WTC11 (cell line): ENCODE data around the gene GFOD1. TPM values are rescaled to one million over a fixed set of nuclear protein-coding genes. Genes with fewer than 3 reads are reported as not detected.
A peak's percentile ranks its signal among the peaks of the same experiment; 100 is the strongest.

Source experiments
- ATAC-seq: fragments of 200-7000 bp; cut with Tn5 transposase; 2 replicates; pipeline ENCODE4 v1.10.0; 2021; ENCODE audit warnings: mild to moderate bottlenecking, moderate library complexity
- CTCF ChIA-PET: fragments of 300-600 bp; sonication (Branson Sonifier 250); formaldehyde crosslinking; loops from one replicate; lab custom pipeline; 2021; ENCODE audit warnings: antibody characterized with exemption; lab: Charles Lee
- POLR2A ChIA-PET: fragments of 350-600 bp; sonication (Branson Sonifier 250); formaldehyde crosslinking; loops from one replicate; lab custom pipeline; 2021; ENCODE audit warnings: antibody characterized with exemption; lab: Charles Lee
- DNase-seq: peaks from one replicate; pipeline ENCODE4 v3.0.0; 2021; ENCODE audit warnings: low spot score
- H3K27ac Mint-ChIP-seq: 2 replicates; pipeline ENCODE4 v1.8.0; 2021; ENCODE audit warnings: mixed read lengths
- H3K27me3 Mint-ChIP-seq: 2 replicates; pipeline ENCODE4 v1.8.0; 2021; ENCODE audit warnings: low read depth, mild to moderate bottlenecking, moderate library complexity, mixed read lengths
- H3K36me3 Mint-ChIP-seq: 2 replicates; pipeline ENCODE4 v1.8.0; 2021; ENCODE audit warnings: mixed read lengths
- H3K4me1 Mint-ChIP-seq: 2 replicates; pipeline ENCODE4 v1.8.0; 2022; ENCODE audit warnings: mixed read lengths
- H3K4me3 Mint-ChIP-seq: 2 replicates; pipeline ENCODE4 v1.8.0; 2021; ENCODE audit warnings: mild to moderate bottlenecking, moderate library complexity, mixed read lengths
- H3K9me3 Mint-ChIP-seq: 2 replicates; pipeline ENCODE4 v1.8.0; 2021; ENCODE audit warnings: mixed read lengths
- CDX4 ChIP-seq: fragments of 250-450 bp; sonication (Bioruptor Pico); IDR thresholded peaks from 2 replicates; pipeline ENCODE4 v1.9.0; 2021; ENCODE audit warnings: moderate library complexity, mild to moderate bottlenecking, inconsistent platforms, borderline replicate concordance
- EMX1 ChIP-seq: fragments of 250-450 bp; sonication (Bioruptor Pico); IDR thresholded peaks from 2 replicates; pipeline ENCODE4 v1.8.0; 2021; ENCODE audit warnings: mild to moderate bottlenecking
- IRF2 ChIP-seq: sonication (generic); formaldehyde crosslinking; IDR thresholded peaks from 2 replicates; pipeline ENCODE4 v1.8.0; 2022; ENCODE audit warnings: low read depth, missing genetic modification reagents, borderline replicate concordance
- NFYB ChIP-seq: sonication (generic); formaldehyde crosslinking; conservative IDR thresholded peaks from 2 replicates; pipeline ENCODE4 v1.8.0; 2022; ENCODE audit warnings: low read depth, missing genetic modification reagents
- NR1H2 ChIP-seq: sonication (generic); formaldehyde crosslinking; IDR thresholded peaks from 2 replicates; pipeline ENCODE4 v1.9.0; 2021; ENCODE audit warnings: mild to moderate bottlenecking, moderate library complexity, missing genetic modification reagents
- NR2C2 ChIP-seq: sonication (generic); formaldehyde crosslinking; IDR thresholded peaks from 2 replicates; pipeline ENCODE4 v1.8.0; 2022; ENCODE audit warnings: mild to moderate bottlenecking, missing genetic modification reagents
- PRDM15 ChIP-seq: sonication (generic); formaldehyde crosslinking; IDR thresholded peaks from 2 replicates; pipeline ENCODE4 v1.8.0; 2022; ENCODE audit warnings: missing genetic modification reagents
- PRRX2 ChIP-seq: fragments of 250-450 bp; sonication (Bioruptor Pico); IDR thresholded peaks from 2 replicates; pipeline ENCODE4 v1.8.0; 2021; ENCODE audit warnings: mild to moderate bottlenecking
- SP1 ChIP-seq: sonication (generic); formaldehyde crosslinking; conservative IDR thresholded peaks from 2 replicates; pipeline ENCODE4 v1.8.1; 2022; ENCODE audit warnings: missing genetic modification reagents
- TEAD1 ChIP-seq: sonication (generic); formaldehyde crosslinking; IDR thresholded peaks from 2 replicates; pipeline ENCODE4 v1.8.0; 2022; ENCODE audit warnings: mild to moderate bottlenecking, missing genetic modification reagents
- USF1 ChIP-seq: sonication (generic); formaldehyde crosslinking; IDR thresholded peaks from 2 replicates; pipeline ENCODE4 v1.8.0; 2022; ENCODE audit warnings: mild to moderate bottlenecking, missing genetic modification reagents
- ZBTB21 ChIP-seq: sonication (generic); formaldehyde crosslinking; IDR thresholded peaks from 2 replicates; pipeline ENCODE4 v1.8.1; 2023; ENCODE audit warnings: mild to moderate bottlenecking, missing genetic modification reagents, borderline replicate concordance
- ZMAT4 ChIP-seq: fragments of 250-450 bp; sonication (Bioruptor Pico); IDR thresholded peaks from 2 replicates; pipeline ENCODE4 v1.9.0; 2021; ENCODE audit warnings: mild to moderate bottlenecking
- ZNF317 ChIP-seq: sonication (generic); formaldehyde crosslinking; IDR thresholded peaks from 2 replicates; pipeline ENCODE4 v1.8.1; 2023; ENCODE audit warnings: low read depth, mild to moderate bottlenecking, moderate library complexity, missing genetic modification reagents, borderline replicate concordance
- ZNF423 ChIP-seq: fragments of 250-450 bp; sonication (Bioruptor Pico); IDR thresholded peaks from 2 replicates; pipeline ENCODE4 v2.1.2; 2022; ENCODE audit warnings: mild to moderate bottlenecking, moderate library complexity
- total RNA-seq: library from RNA; stranded (reverse); gene quantifications from 3 replicates; pipeline ENCODE4 v1.2.3, GENCODE V29; 2021
- TF ChIP-seq, protein P1 (sequence below): sonication (generic); formaldehyde crosslinking; IDR thresholded peaks from 2 replicates; pipeline ENCODE4 v1.8.1; 2023; ENCODE audit warnings: mild to moderate bottlenecking, moderate library complexity, missing genetic modification reagents
- TF ChIP-seq, protein P2 (sequence below): sonication (generic); formaldehyde crosslinking; IDR thresholded peaks from 2 replicates; pipeline ENCODE4 v1.8.1; 2023; ENCODE audit warnings: mild to moderate bottlenecking, missing genetic modification reagents, borderline replicate concordance
- TF ChIP-seq, protein P3 (sequence below): sonication (generic); formaldehyde crosslinking; IDR thresholded peaks from 2 replicates; pipeline ENCODE4 v1.8.1; 2023; ENCODE audit warnings: mild to moderate bottlenecking, missing genetic modification reagents, moderate library complexity
- TF ChIP-seq, protein P4 (sequence below): sonication (generic); formaldehyde crosslinking; IDR thresholded peaks from 2 replicates; pipeline ENCODE4 v1.8.0; 2022; ENCODE audit warnings: mild to moderate bottlenecking, missing genetic modification reagents
- TF ChIP-seq, protein P5 (sequence below): sonication (generic); formaldehyde crosslinking; IDR thresholded peaks from 2 replicates; pipeline ENCODE4 v1.8.0; 2023; ENCODE audit warnings: mild to moderate bottlenecking, missing genetic modification reagents

Gene GFOD1
- total RNA-seq, 1 experiment from 2014 or later: 8.5 TPM

DNA sequence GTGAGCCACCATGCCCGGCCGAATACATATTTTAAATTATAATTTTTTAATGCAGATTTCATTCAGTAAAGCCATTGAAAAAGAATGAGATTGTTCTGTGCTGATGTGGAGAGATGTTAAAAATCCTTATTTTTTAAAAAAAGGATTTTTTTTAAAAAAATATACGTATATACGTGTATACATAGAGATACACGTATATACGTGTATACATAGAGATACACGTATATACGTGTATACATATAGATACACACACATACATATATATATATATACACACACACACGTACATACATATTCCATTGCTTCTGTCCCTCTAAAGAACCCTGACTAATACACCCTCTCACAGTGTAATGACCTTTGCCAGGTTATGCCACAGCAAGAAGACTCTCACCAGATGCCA is 135.2 kb downstream of the GFOD1 start (continued):
- TF ChIP-seq IRF2: no peak
- TF ChIP-seq, protein P1, sequence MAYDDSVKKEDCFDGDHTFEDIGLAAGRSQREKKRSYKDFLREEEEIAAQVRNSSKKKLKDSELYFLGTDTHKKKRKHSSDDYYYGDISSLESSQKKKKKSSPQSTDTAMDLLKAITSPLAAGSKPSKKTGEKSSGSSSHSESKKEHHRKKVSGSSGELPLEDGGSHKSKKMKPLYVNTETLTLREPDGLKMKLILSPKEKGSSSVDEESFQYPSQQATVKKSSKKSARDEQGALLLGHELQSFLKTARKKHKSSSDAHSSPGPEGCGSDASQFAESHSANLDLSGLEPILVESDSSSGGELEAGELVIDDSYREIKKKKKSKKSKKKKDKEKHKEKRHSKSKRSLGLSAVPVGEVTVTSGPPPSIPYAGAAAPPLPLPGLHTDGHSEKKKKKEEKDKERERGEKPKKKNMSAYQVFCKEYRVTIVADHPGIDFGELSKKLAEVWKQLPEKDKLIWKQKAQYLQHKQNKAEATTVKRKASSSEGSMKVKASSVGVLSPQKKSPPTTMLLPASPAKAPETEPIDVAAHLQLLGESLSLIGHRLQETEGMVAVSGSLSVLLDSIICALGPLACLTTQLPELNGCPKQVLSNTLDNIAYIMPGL: no peak

DNA sequence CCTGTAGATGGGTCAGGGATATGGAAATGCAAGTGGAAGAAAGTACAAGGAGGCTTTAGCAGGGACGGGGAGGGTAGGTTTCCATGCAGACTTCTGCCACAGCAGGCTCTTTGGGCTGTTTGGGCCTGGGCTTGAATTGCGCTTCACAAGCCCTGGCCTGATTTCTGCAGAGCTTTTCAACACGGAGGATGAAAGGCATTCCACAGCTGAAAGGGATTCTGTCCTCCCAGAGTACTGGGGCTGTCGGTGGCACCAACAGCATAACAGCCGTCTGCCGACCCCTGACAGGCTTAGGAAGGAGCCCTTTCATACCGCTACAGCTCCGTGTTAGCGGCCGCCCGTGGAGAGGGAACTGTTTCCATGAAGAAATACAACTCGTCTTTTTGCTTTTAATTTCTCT is 136.1 kb downstream of the GFOD1 start:
- Mint-ChIP-seq H3K9me3 (no peaks in the 10 kb centered on the region), H3K4me1 (peaks cover 23% of the 10 kb centered on the region), H3K36me3 (no peaks in the 10 kb centered on the region), H3K4me3 (no peak overlapping the region), H3K27me3 (no peaks in the 10 kb centered on the region; the same call in 1 of the 2 replicates), H3K27ac (no peak overlapping the region)
- ATAC-seq (peak; percentile 80), DNase-seq (no peak)
- ChIA-PET POLR2A (interaction anchor here (0.6 to 1.0 kb wide), 2 partner anchors 135 to 224 kb away, joined by 3 read pairs; no protein-coding TSS in a partner anchor), CTCF (interaction anchor here (1.0 to 1.2 kb wide), 2 partner anchors 9 to 14 kb away, joined by 3 to 6 read pairs; no protein-coding TSS in a partner anchor)
- TF ChIP-seq ZMAT4 (CRISPR knock-in tag): no peak
- TF ChIP-seq, protein P2, sequence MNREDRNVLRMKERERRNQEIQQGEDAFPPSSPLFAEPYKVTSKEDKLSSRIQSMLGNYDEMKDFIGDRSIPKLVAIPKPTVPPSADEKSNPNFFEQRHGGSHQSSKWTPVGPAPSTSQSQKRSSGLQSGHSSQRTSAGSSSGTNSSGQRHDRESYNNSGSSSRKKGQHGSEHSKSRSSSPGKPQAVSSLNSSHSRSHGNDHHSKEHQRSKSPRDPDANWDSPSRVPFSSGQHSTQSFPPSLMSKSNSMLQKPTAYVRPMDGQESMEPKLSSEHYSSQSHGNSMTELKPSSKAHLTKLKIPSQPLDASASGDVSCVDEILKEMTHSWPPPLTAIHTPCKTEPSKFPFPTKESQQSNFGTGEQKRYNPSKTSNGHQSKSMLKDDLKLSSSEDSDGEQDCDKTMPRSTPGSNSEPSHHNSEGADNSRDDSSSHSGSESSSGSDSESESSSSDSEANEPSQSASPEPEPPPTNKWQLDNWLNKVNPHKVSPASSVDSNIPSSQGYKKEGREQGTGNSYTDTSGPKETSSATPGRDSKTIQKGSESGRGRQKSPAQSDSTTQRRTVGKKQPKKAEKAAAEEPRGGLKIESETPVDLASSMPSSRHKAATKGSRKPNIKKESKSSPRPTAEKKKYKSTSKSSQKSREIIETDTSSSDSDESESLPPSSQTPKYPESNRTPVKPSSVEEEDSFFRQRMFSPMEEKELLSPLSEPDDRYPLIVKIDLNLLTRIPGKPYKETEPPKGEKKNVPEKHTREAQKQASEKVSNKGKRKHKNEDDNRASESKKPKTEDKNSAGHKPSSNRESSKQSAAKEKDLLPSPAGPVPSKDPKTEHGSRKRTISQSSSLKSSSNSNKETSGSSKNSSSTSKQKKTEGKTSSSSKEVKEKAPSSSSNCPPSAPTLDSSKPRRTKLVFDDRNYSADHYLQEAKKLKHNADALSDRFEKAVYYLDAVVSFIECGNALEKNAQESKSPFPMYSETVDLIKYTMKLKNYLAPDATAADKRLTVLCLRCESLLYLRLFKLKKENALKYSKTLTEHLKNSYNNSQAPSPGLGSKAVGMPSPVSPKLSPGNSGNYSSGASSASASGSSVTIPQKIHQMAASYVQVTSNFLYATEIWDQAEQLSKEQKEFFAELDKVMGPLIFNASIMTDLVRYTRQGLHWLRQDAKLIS: no peak
- TF ChIP-seq IRF2: no peak
- no peak for TF ChIP-seq ZNF423 (CRISPR knock-in tag)
- no peak for TF ChIP-seq ZBTB21 (CRISPR knock-in tag)
- TF ChIP-seq, protein P3, sequence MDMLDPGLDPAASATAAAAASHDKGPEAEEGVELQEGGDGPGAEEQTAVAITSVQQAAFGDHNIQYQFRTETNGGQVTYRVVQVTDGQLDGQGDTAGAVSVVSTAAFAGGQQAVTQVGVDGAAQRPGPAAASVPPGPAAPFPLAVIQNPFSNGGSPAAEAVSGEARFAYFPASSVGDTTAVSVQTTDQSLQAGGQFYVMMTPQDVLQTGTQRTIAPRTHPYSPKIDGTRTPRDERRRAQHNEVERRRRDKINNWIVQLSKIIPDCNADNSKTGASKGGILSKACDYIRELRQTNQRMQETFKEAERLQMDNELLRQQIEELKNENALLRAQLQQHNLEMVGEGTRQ (CRISPR knock-in tag): no peak
- no peak for TF ChIP-seq NFYB (CRISPR knock-in tag)
- TF ChIP-seq ZNF317: no peak
- TF ChIP-seq CDX4 (CRISPR knock-in tag): no peak
- no peak for TF ChIP-seq USF1
- no peak for TF ChIP-seq PRDM15 (CRISPR knock-in tag)
- no peak for TF ChIP-seq EMX1 (CRISPR knock-in tag)
- TF ChIP-seq SP1 (CRISPR knock-in tag): no peak
- TF ChIP-seq NR2C2 (CRISPR knock-in tag): no peak
- TF ChIP-seq NR1H2: no peak
- TF ChIP-seq, protein P4, sequence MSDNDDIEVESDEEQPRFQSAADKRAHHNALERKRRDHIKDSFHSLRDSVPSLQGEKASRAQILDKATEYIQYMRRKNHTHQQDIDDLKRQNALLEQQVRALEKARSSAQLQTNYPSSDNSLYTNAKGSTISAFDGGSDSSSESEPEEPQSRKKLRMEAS (CRISPR knock-in tag): no peak
- TF ChIP-seq TEAD1 (CRISPR knock-in tag): no peak
- TF ChIP-seq, protein P5, sequence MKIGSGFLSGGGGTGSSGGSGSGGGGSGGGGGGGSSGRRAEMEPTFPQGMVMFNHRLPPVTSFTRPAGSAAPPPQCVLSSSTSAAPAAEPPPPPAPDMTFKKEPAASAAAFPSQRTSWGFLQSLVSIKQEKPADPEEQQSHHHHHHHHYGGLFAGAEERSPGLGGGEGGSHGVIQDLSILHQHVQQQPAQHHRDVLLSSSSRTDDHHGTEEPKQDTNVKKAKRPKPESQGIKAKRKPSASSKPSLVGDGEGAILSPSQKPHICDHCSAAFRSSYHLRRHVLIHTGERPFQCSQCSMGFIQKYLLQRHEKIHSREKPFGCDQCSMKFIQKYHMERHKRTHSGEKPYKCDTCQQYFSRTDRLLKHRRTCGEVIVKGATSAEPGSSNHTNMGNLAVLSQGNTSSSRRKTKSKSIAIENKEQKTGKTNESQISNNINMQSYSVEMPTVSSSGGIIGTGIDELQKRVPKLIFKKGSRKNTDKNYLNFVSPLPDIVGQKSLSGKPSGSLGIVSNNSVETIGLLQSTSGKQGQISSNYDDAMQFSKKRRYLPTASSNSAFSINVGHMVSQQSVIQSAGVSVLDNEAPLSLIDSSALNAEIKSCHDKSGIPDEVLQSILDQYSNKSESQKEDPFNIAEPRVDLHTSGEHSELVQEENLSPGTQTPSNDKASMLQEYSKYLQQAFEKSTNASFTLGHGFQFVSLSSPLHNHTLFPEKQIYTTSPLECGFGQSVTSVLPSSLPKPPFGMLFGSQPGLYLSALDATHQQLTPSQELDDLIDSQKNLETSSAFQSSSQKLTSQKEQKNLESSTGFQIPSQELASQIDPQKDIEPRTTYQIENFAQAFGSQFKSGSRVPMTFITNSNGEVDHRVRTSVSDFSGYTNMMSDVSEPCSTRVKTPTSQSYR: no peak
- no peak for TF ChIP-seq PRRX2
